Neutrophil (primary cell): ENCODE data around the gene RUNDC3A.

ENCODE experiments used
- H3K27ac ChIP-seq: fragments of 200-600 bp; sonication (generic); 2 replicates; pipeline ENCODE4 v1.5.1; 2016; ENCODE audit warnings: mild to moderate bottlenecking, moderate library complexity
- H3K27me3 ChIP-seq: fragments of 200-600 bp; sonication (generic); 2 replicates; pipeline ENCODE4 v1.6.0; 2016; ENCODE audit warnings: mild to moderate bottlenecking
- H3K36me3 ChIP-seq: fragments of 200-600 bp; sonication (generic); 2 replicates; pipeline ENCODE4 v1.5.1; 2017
- H3K4me1 ChIP-seq, 2 experiments: fragments of 200-600 bp in 1 of 2; sonication (generic) in 1 of 2; 1 replicate in 1 of 2; 2 replicates in 1 of 2; pipeline versions ENCODE4 v1.5.1 to v1.6.1; 2013 to 2016; ENCODE audit warnings: low read depth in 1 of 2, low read length in 1 of 2, mild to moderate bottlenecking in 1 of 2, moderate library complexity in 1 of 2; ENCODE audit not compliant: control insufficient read depth in 1 of 2, insufficient read depth in 1 of 2
- H3K4me3 ChIP-seq, 2 experiments: fragments of 200-600 bp in 1 of 2; sonication (generic) in 1 of 2; 1 replicate in 1 of 2; 2 replicates in 1 of 2; pipeline ENCODE4 v1.5.1; 2013 to 2016; ENCODE audit warnings: low read depth in 1 of 2, low read length in 1 of 2, mild to moderate bottlenecking in 1 of 2, moderate library complexity in 1 of 2
- H3K9me3 ChIP-seq: fragments of 200-600 bp; sonication (generic); 2 replicates; pipeline ENCODE4 v1.5.1; 2016
- TF ChIP-seq, protein P1 (sequence below): fragments of 200-600 bp; sonication (generic); IDR thresholded peaks from 2 replicates; pipeline ENCODE4 v1.5.1; 2016; ENCODE audit warnings: antibody characterized with exemption

The RUNDC3A gene

DNA sequence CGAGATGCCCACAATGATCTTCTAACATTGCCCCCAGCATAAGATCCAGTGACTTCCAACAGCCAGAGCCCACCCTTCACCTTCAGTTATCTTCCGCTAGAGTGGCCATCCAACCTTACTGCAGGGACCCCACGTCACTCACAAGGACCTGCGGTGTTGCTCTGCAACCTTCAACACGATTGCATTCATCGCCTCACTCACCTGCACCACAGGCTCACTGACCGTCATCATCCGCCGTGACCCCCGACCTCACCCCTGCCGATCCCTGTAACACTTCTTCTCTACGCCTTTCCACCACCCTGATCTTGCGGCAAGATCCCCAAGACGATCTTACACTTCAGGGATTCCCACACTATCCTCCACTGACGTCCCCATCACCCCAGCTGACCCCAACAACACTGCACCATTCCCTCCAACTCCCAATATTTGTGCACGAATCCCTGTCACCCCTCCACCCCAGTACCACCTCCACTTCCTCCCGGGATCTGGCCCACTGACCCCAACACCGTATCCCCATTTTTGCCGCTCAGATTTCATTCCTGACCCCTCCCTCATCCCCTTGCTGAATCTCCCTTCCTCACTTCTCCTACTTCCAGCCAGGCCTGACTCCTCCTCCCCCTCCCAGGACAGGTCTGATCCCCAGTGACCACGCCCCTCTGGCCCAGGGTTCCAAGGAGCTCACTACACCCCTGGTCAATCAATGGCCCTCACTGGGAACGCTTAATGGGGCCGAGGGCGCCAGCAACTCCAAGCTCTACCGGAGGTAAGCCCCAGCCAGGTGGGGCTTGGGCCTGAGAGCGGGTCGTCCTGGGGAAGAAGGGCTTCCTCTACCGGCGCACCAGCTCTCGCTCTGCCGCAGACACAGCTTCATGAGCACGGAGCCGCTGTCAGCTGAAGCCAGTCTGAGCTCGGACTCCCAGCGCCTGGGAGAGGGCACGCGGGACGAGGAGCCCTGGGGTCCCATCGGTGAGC lies 7.6 kb downstream of the RUNDC3A start:
- Histone ChIP-seq H3K27me3 (peaks cover 78% of the 10 kb centered on the region), H3K9me3 (no peaks in the 10 kb centered on the region), H3K4me3 (no peak overlapping the region), H3K4me1 (peaks cover 0 to 9% of the 10 kb centered on the region in 2 experiments), H3K36me3 (peaks cover 17% of the 10 kb centered on the region), H3K27ac (no peak overlapping the region)
- TF ChIP-seq, protein P1, sequence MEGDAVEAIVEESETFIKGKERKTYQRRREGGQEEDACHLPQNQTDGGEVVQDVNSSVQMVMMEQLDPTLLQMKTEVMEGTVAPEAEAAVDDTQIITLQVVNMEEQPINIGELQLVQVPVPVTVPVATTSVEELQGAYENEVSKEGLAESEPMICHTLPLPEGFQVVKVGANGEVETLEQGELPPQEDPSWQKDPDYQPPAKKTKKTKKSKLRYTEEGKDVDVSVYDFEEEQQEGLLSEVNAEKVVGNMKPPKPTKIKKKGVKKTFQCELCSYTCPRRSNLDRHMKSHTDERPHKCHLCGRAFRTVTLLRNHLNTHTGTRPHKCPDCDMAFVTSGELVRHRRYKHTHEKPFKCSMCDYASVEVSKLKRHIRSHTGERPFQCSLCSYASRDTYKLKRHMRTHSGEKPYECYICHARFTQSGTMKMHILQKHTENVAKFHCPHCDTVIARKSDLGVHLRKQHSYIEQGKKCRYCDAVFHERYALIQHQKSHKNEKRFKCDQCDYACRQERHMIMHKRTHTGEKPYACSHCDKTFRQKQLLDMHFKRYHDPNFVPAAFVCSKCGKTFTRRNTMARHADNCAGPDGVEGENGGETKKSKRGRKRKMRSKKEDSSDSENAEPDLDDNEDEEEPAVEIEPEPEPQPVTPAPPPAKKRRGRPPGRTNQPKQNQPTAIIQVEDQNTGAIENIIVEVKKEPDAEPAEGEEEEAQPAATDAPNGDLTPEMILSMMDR: no peak

DNA sequence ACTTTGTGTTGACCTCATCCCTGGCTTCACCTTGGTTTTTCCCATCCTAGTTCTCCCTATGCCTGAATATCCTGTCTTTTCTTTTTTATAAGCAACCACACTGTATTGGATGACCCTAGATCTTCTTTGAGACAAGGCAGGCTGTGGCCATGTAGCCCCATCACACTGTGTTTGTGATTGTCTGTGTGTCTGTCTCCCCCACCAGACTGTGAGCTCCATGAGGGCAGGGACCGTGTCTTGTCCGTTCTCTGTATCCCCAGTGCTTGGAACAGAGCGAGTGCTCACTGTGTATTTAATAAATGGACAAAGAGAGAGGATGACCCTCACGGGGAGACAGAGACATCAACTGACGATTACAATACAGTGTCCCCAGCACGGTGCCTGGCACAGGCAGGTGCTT lies 9.1 kb downstream of the RUNDC3A start:
- Histone ChIP-seq H3K4me3 (no peak overlapping the region), H3K36me3 (peaks cover 21% of the 10 kb centered on the region), H3K27me3 (peaks cover 63% of the 10 kb centered on the region), H3K9me3 (no peaks in the 10 kb centered on the region), H3K27ac (no peak overlapping the region), H3K4me1 (peaks cover 0 to 9% of the 10 kb centered on the region in 2 experiments)
- TF ChIP-seq, protein P1: no peak

DNA sequence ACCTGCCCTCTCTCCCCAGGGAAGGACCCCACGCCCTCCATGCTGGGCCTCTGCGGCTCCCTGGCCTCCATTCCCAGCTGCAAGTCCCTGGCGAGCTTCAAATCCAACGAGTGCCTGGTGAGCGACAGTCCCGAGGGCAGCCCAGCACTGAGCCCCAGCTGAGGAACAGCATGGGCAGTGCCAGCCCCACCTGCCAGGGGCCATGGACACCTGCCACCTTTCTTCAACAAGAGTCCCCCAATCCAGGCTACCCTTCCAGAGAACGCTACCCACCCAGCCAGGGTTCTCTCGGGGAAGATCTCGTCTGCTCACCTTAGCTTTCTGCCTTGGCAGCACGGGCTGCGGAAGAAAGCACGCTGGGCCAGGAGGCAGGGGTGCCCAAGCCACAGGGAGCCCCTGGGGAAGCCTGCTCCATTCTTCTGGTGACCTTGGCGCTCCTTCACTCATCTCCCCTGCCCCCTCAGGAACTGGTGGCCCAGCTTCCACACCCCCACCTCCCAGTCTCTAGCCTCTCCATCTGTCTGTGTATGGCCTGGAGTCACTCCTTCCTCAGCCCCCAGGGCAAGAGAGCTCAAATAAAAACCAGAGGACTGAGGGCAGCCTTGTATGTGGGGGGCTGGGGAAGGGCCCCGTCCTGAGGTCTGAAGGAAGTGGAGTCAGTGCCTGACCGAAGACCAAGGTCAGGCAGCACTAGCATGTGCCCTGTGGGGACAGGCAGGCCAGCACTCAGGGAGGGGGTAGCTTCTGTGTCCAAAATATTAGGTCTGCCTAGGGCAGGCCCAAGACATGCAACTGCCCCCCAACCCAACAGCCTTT lies 9.9 kb downstream of the RUNDC3A start:
- Histone ChIP-seq H3K36me3 (peaks cover 21% of the 10 kb centered on the region), H3K27me3 (peaks cover 56% of the 10 kb centered on the region), H3K4me3 (no peak overlapping the region), H3K27ac (no peak overlapping the region), H3K4me1 (peaks cover 0 to 9% of the 10 kb centered on the region in 2 experiments), H3K9me3 (no peaks in the 10 kb centered on the region)
- TF ChIP-seq, protein P1: no peak

DNA sequence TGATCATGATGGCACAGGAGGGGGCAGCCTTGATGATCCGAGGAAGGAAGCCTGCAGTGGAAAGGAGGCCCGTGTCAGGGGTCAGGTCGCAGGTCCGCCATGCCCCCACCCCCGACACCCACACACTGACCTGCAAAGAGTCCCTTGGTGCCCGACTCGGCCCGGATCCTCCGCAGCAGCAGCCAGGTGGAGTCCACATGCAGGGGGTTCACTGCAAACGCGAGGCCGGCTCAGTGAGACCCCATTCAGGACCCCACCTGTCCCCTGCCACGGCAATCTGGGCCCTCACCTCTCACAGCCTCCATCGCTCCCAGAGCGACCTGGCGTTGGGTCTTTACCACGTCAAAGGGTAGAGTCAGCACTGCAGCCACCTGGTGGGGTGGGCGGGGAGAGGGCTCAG lies 11.7 kb downstream of the RUNDC3A start:
- H3K9me3 ChIP-seq: no peaks in the 10 kb centered on the region
- H3K27ac ChIP-seq: no peak overlapping the region
- TF ChIP-seq, protein P1: no peak
- H3K4me3 ChIP-seq: no peak overlapping the region
- H3K4me1 ChIP-seq: peaks cover 12 to 16% of the 10 kb centered on the region in 2 experiments
- peaks cover 21% of the 10 kb centered on the region for H3K36me3 ChIP-seq
- H3K27me3 ChIP-seq: peaks cover 38% of the 10 kb centered on the region

DNA sequence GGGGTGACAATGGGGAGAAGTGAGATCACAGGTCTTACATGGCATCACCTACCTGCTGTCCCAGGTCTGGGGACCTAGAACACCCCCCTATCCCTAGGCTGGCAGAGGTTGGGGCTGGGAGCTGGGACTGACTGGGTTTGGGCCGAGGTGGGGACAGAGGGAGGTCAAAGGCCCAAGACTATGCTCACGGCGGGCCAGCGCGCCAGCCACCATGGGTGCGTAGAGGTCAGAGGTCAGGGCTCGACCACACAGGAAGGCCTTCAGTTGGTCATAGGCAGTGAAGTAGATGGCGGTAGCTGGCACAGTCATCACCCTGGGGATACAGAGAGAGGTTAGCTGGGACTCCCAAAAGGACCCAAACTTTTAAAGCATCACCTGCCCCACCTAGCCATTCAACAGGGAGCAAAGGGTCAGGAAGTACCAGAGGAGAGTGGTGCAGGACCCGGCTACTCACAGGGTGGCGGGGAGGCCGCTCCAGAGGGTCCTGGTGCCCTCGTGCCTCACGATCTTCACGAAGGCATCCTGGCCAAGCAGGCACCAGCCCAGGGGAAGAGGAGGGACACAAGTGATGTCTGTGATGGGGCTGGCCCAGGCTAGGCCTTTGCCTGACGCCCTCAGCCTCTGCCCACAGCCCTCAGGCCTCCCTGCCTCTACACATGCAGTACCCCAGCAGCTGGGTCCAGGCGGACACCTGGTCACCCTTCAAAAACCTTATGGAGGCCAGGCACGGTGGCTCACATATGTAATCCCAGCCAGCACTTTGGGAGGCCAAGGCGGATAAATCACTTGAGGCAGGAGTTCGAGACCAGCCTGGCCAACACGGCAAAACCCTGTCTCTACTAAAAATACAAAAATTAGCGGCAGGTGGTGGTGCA lies 13.1 kb downstream of the RUNDC3A start:
- no peaks in the 10 kb centered on the region for H3K9me3 ChIP-seq
- H3K4me1 ChIP-seq: peaks cover 26% of the 10 kb centered on the region in 2 experiments
- H3K36me3 ChIP-seq: peaks cover 21% of the 10 kb centered on the region
- H3K4me3 ChIP-seq: no peak overlapping the region
- TF ChIP-seq, protein P1: no peak
- H3K27ac ChIP-seq: no peak overlapping the region
- peaks cover 24% of the 10 kb centered on the region for H3K27me3 ChIP-seq
